Adrenal gland (tissue), 5 donors: ENCODE data around the gene BNIP1.

ENCODE experiments used
- POLR2A ChIP-seq, 2 donors: fragments of 450-650 bp; IDR thresholded peaks; one replicate each; pipeline ENCODE4 v1.6.1; 2017; ENCODE audit warnings: antibody characterized with exemption in 2 of 2, mild to moderate bottlenecking in 2 of 2, moderate library complexity in 1 of 2
- TF ChIP-seq, protein P1 (sequence below), 6 experiments: fragments of 450-650 bp in 4 of 6; fragments of 200-600 bp in 2 of 6; sonication (generic) in 1 of 6; IDR thresholded peaks; 1 replicate in 5 of 6; 2 replicates in 1 of 6; pipeline versions ENCODE4 v1.5.1 to v1.8.0; 2016 to 2021; ENCODE audit warnings: antibody characterized with exemption in 6 of 6, mild to moderate bottlenecking in 2 of 6, moderate library complexity in 1 of 6
- donor health status: DM: no; HTN: no; CAD: no.

DNA sequence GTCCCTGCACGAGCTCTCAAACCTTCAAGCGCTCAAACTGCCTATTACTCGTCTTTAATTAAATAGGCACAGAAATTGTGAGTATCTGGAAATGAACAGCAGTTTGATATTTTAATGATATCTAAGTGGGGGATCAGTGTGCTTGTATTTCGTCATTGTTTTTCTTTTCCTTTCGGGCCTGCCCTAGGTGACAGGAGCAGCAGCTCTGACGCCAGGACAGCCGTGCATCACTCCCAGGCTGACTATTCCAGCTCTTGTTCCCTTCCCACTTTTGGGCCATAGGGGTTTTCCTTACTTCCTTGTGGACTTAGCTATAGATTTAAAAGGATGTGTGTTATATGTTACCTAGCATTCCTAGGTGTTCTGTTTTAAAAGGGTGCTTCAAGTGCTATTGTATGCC lies 9.5 kb downstream of the BNIP1 start:
- no peak for TF ChIP-seq POLR2A (IDR thresholded peaks at IDR 0.05)
- TF ChIP-seq, protein P1, sequence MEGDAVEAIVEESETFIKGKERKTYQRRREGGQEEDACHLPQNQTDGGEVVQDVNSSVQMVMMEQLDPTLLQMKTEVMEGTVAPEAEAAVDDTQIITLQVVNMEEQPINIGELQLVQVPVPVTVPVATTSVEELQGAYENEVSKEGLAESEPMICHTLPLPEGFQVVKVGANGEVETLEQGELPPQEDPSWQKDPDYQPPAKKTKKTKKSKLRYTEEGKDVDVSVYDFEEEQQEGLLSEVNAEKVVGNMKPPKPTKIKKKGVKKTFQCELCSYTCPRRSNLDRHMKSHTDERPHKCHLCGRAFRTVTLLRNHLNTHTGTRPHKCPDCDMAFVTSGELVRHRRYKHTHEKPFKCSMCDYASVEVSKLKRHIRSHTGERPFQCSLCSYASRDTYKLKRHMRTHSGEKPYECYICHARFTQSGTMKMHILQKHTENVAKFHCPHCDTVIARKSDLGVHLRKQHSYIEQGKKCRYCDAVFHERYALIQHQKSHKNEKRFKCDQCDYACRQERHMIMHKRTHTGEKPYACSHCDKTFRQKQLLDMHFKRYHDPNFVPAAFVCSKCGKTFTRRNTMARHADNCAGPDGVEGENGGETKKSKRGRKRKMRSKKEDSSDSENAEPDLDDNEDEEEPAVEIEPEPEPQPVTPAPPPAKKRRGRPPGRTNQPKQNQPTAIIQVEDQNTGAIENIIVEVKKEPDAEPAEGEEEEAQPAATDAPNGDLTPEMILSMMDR (IDR thresholded peaks at IDR 0.05): no peak
